Uterus (tissue), 2 donors: ENCODE data around the gene MTUS2.

Source experiments
- POLR2A ChIP-seq, 2 donors: fragments of 450-650 bp; IDR thresholded peaks; one replicate each; pipeline ENCODE4 v1.6.1; 2016; ENCODE audit warnings: antibody characterized with exemption in 2 of 2, mild to moderate bottlenecking in 1 of 2, moderate library complexity in 1 of 2
- TF ChIP-seq, protein P1 (sequence below), 4 experiments: fragments of 200-600 bp in 2 of 4; fragments of 450-650 bp in 2 of 4; sonication (generic) in 2 of 4; IDR thresholded peaks; one replicate each; pipeline ENCODE4 v1.5.1; 2016 to 2019; ENCODE audit warnings: antibody characterized with exemption in 4 of 4, mild to moderate bottlenecking in 2 of 4, moderate library complexity in 1 of 4

DNA sequence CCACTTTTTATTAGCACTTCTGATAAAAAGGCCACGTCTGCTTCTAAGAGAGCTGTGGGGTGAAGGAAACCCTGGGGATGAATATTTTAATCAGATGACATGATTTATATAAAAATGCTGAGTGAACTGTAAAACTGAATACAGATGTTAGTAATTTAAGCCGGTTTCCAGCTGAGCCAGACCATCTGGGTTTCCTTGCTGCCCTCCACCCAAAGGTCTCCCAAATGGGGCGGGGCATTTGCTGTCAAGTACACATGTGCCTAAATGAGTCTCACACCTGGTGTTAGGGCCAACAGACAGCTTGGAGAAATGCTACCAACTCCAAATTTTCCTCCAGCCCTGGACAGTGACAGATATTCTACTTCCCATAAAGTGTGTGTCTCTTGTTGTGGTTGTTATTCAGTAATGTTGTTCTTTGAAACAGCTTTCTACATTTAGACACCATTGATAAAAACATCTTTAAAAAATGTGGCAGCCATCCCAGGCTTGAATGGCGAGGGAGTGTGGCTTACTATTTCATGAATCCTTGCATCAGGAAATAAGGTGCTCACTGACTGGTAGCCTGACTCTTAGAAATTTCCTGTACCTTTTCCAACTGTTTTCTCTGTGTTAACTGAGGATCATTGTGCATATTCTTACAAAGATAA is 350.4 kb downstream of the MTUS2 start:
- TF ChIP-seq, protein P1, sequence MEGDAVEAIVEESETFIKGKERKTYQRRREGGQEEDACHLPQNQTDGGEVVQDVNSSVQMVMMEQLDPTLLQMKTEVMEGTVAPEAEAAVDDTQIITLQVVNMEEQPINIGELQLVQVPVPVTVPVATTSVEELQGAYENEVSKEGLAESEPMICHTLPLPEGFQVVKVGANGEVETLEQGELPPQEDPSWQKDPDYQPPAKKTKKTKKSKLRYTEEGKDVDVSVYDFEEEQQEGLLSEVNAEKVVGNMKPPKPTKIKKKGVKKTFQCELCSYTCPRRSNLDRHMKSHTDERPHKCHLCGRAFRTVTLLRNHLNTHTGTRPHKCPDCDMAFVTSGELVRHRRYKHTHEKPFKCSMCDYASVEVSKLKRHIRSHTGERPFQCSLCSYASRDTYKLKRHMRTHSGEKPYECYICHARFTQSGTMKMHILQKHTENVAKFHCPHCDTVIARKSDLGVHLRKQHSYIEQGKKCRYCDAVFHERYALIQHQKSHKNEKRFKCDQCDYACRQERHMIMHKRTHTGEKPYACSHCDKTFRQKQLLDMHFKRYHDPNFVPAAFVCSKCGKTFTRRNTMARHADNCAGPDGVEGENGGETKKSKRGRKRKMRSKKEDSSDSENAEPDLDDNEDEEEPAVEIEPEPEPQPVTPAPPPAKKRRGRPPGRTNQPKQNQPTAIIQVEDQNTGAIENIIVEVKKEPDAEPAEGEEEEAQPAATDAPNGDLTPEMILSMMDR (IDR thresholded peaks at IDR 0.05), result no peak
- no peak for TF ChIP-seq POLR2A (IDR thresholded peaks at IDR 0.05)
